A673 (cell line): ENCODE data around the gene LYRM2.

Experiments
- EZH2 ChIP-seq: fragments of 200-600 bp; sonication (generic); IDR thresholded peaks from 2 replicates; pipeline ENCODE4 v1.6.1; 2017; ENCODE audit warnings: borderline replicate concordance, low read depth, mild to moderate bottlenecking, mixed read lengths, antibody characterized with exemption, low read length; ENCODE audit not compliant: poor library complexity, severe bottlenecking
- TF ChIP-seq, protein P1 (sequence below): fragments of 300-800, 200-600 bp; sonication (generic); conservative IDR thresholded peaks from 2 replicates; pipeline ENCODE4 v1.5.1; 2017; ENCODE audit warnings: low read depth, mild to moderate bottlenecking, antibody characterized with exemption, low read length, moderate library complexity, mixed read lengths

DNA sequence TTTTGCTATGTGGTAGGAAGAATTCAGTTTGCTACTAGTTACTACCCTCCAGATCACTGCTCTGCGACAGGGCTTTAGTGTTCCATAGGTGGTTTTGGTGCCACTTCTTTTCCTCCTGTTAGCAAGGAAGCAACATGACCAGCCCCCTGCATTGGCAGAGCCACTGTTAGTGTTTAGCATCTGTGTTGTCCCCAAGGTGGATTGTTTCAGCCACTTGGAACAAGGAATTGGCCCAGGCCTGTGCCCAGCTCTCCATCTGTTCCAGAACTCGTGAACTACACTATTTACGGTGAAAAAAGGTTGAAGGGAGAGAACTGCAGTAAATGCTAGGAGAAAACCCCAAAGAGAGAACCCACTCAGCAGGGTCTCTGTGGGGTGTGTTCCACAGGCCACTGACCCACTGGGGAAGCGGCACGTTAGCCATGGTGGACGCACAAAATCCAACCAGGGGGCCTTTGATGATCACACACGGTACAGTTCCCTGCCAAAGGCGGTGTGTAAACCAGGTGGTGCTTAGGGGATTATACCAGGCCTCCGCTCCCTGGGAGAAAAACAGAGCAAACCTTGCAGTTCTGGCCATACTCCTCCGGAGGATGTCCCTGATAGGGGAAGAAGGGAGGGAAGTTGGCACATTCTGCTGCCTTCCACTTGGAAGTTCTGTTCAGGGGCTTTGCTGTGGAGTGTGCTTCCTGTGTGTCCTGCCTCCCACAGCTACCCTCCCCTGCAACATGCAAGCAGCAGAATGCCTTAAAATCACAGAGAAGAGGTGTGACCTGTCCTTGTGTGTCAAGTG, 72.3 kb downstream of the LYRM2 start:
- TF ChIP-seq, protein P1, sequence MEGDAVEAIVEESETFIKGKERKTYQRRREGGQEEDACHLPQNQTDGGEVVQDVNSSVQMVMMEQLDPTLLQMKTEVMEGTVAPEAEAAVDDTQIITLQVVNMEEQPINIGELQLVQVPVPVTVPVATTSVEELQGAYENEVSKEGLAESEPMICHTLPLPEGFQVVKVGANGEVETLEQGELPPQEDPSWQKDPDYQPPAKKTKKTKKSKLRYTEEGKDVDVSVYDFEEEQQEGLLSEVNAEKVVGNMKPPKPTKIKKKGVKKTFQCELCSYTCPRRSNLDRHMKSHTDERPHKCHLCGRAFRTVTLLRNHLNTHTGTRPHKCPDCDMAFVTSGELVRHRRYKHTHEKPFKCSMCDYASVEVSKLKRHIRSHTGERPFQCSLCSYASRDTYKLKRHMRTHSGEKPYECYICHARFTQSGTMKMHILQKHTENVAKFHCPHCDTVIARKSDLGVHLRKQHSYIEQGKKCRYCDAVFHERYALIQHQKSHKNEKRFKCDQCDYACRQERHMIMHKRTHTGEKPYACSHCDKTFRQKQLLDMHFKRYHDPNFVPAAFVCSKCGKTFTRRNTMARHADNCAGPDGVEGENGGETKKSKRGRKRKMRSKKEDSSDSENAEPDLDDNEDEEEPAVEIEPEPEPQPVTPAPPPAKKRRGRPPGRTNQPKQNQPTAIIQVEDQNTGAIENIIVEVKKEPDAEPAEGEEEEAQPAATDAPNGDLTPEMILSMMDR = no peak
- TF ChIP-seq EZH2 = no peak
